SU-DHL-6 (cell line): ENCODE measurements around the gene RPL26.

ENCODE experiments used
- H2AFZ ChIP-seq: fragments of 200-600 bp; sonication (generic); 2 replicates; pipeline ENCODE4 v1.6.1; 2014; ENCODE audit warnings: low read depth, mild to moderate bottlenecking, moderate library complexity, mixed read lengths, antibody characterized with exemption, low read length; ENCODE audit not compliant: severe bottlenecking
- H3F3A ChIP-seq: fragments of 200-600 bp; shearing (Covaris generic); 2 replicates; pipeline ENCODE4 v1.6.0; 2016; ENCODE audit warnings: antibody characterized with exemption, mild to moderate bottlenecking; ENCODE audit not compliant: insufficient read depth
- H3K27ac ChIP-seq: fragments of 200-600 bp; sonication (generic); 2 replicates; pipeline ENCODE4 v1.5.1; 2016; ENCODE audit warnings: low read depth, mild to moderate bottlenecking, low read length, moderate library complexity, mixed read lengths
- H3K27me3 ChIP-seq: fragments of 200-600 bp; sonication (generic), shearing (Covaris generic); 2 replicates; pipeline ENCODE4 v1.6.0; 2014; ENCODE audit warnings: mild to moderate bottlenecking, low read length
- H3K36me3 ChIP-seq: fragments of 200-600 bp; sonication (generic); 2 replicates; pipeline ENCODE4 v1.6.1; 2014; ENCODE audit warnings: mild to moderate bottlenecking, low read length, mixed read lengths
- H3K4me2 ChIP-seq: fragments of 300-600, 200-600 bp; shearing (Covaris generic), sonication (generic); 2 replicates; pipeline ENCODE4 v1.6.0; 2014; ENCODE audit warnings: low read length, low read depth, mild to moderate bottlenecking; ENCODE audit not compliant: poor library complexity, severe bottlenecking
- H3K4me3 ChIP-seq: fragments of 200-600 bp; sonication (generic); 2 replicates; pipeline ENCODE4 v1.5.1; 2014; ENCODE audit warnings: antibody characterized with exemption, low read length, mild to moderate bottlenecking, mixed read lengths; ENCODE audit not compliant: insufficient read depth, poor library complexity, severe bottlenecking
- H3K79me2 ChIP-seq: fragments of 200-600 bp; sonication (generic); 2 replicates; pipeline ENCODE4 v1.6.1; 2014; ENCODE audit warnings: mild to moderate bottlenecking, low read length, moderate library complexity; ENCODE audit not compliant: insufficient read depth
- H3K9ac ChIP-seq: fragments of 200-600 bp; sonication (generic); 2 replicates; pipeline ENCODE4 v1.7.0; 2014; ENCODE audit warnings: mild to moderate bottlenecking, low read length
- H3K9me2 ChIP-seq: fragments of 200-600 bp; sonication (generic); replicated peaks from 2 replicates; pipeline ENCODE4 v1.6.1; 2014; ENCODE audit warnings: low read length; ENCODE audit not compliant: insufficient read depth
- H3K9me3 ChIP-seq: fragments of 200-600 bp; sonication (generic); 2 replicates; pipeline ENCODE4 v1.6.1; 2014; ENCODE audit warnings: low read length, mixed read lengths; ENCODE audit not compliant: insufficient read depth
- H4K20me1 ChIP-seq: fragments of 200-600 bp; sonication (generic); 2 replicates; pipeline ENCODE4 v1.6.1; 2014; ENCODE audit warnings: low read depth, mild to moderate bottlenecking, antibody characterized with exemption, low read length, moderate library complexity, mixed read lengths
- EZH2phosphoT487 ChIP-seq: fragments of 200-600 bp; sonication (generic), shearing (Covaris generic); conservative IDR thresholded peaks from 2 replicates; pipeline ENCODE4 v1.6.1; 2018; ENCODE audit warnings: mild to moderate bottlenecking, antibody characterized with exemption, low read length, moderate library complexity, mixed read lengths
- TF ChIP-seq, protein P1 (sequence below): fragments of 200-600 bp; sonication (generic); IDR thresholded peaks from one replicate; pipeline ENCODE4 v1.5.1; 2017; ENCODE audit warnings: antibody characterized with exemption, mild to moderate bottlenecking, low read length, moderate library complexity; ENCODE audit not compliant: insufficient read depth, poor library complexity, severe bottlenecking

The RPL26 gene

DNA sequence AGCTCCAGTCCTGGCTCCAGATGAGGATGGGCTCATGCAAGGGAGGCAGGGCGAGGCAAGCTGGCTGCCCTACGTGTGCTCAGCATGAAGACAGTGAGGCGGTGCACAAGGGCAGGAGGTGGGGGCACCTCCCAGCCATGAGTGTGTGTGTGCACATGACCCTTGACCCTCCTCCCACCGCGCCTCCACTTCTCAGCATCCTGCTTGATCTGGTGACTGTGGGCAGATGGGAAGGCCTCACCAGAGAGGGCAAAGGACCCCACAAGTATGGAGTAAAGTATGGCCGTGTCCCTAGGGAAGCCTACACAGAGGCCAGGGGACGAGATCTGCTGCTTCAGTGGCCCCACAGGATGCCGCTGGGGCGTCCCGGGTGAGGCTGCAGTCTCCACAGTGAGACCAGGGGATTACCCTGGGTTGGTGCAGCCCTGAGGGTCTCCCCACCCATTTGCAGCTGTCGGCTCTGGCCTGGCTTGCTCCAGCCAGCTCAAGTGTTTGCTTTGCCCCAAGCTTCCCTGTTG lies 22.6 kb upstream of the RPL26 start:
- Histone ChIP-seq H3F3A (no peaks in the 10 kb centered on the region), H3K9ac (no peak overlapping the region), H3K4me2 (no peak overlapping the region), H3K27me3 (no peaks in the 10 kb centered on the region), H4K20me1 (no peaks in the 10 kb centered on the region), H3K4me3 (no peak overlapping the region), H3K36me3 (no peaks in the 10 kb centered on the region), H2AFZ (no peak overlapping the region), H3K27ac (no peak overlapping the region), H3K9me2 (no peaks in the 10 kb centered on the region), H3K9me3 (no peaks in the 10 kb centered on the region), H3K79me2 (no peaks in the 10 kb centered on the region)
- TF ChIP-seq EZH2phosphoT487, result no peak
- TF ChIP-seq, protein P1, sequence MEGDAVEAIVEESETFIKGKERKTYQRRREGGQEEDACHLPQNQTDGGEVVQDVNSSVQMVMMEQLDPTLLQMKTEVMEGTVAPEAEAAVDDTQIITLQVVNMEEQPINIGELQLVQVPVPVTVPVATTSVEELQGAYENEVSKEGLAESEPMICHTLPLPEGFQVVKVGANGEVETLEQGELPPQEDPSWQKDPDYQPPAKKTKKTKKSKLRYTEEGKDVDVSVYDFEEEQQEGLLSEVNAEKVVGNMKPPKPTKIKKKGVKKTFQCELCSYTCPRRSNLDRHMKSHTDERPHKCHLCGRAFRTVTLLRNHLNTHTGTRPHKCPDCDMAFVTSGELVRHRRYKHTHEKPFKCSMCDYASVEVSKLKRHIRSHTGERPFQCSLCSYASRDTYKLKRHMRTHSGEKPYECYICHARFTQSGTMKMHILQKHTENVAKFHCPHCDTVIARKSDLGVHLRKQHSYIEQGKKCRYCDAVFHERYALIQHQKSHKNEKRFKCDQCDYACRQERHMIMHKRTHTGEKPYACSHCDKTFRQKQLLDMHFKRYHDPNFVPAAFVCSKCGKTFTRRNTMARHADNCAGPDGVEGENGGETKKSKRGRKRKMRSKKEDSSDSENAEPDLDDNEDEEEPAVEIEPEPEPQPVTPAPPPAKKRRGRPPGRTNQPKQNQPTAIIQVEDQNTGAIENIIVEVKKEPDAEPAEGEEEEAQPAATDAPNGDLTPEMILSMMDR, result no peak

DNA sequence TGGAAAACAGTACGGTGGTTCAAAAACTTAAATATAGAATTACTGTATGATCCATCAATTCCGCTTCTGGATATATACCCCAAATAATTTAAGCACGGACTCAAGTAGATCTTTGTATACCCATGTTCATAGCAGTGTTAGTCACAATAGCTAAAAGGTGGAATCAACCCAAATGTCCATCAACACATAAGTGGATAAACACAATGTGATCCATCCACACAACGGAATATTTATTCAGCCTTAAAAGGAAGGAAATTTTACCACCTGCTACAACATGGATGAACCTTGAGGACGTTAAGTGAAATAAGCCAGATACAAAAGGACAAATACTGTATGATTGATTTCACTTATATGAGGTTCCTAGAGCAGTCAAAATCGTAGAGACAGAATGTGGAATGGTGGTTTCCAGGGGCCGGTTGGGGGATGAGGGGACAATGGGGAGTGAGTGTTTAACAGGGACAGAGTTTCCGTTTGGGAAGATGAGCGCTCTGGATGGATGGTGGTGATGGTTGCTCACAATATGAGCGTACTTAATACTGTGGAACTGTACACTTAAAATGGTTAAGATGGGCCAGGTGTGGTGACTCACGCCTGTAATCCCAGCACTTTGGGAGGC lies 20.0 kb upstream of the RPL26 start:
- Histone ChIP-seq H3K9me2 (no peaks in the 10 kb centered on the region), H3F3A (no peaks in the 10 kb centered on the region), H3K36me3 (no peaks in the 10 kb centered on the region), H3K27ac (no peak overlapping the region), H3K4me3 (no peak overlapping the region), H3K27me3 (no peaks in the 10 kb centered on the region), H3K9ac (no peak overlapping the region), H3K4me2 (no peak overlapping the region), H3K9me3 (no peaks in the 10 kb centered on the region), H4K20me1 (no peaks in the 10 kb centered on the region), H2AFZ (no peak overlapping the region), H3K79me2 (no peaks in the 10 kb centered on the region)
- TF ChIP-seq, protein P1, result no peak
- no peak for TF ChIP-seq EZH2phosphoT487

DNA sequence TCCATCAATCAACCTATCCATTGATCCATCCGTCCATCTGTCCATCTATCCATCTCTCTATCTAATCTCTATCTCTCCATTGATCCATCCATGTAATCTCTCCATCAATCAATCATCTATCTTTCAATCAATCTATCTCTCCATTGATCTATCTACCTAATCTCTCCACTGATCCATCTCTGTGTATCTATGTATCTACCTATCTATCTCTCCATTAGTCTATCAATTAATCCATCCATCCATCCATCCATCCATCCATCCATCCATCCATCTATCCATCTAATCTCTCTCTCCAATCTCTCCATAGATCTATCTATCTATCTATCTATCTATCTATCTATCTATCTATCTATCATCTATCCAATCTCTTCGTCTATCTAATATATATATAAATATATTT lies 18.1 kb upstream of the RPL26 start:
- no peak overlapping the region for H3K9ac ChIP-seq
- H3K27ac ChIP-seq, result no peak overlapping the region
- H3K4me2 ChIP-seq, result no peak overlapping the region
- no peaks in the 10 kb centered on the region for H3K27me3 ChIP-seq
- H3K9me3 ChIP-seq, result no peaks in the 10 kb centered on the region
- no peaks in the 10 kb centered on the region for H4K20me1 ChIP-seq
- H3K9me2 ChIP-seq, result no peaks in the 10 kb centered on the region
- H2AFZ ChIP-seq, result no peak overlapping the region
- no peaks in the 10 kb centered on the region for H3K36me3 ChIP-seq
- no peak for TF ChIP-seq EZH2phosphoT487
- TF ChIP-seq, protein P1, result no peak
- no peaks in the 10 kb centered on the region for H3K79me2 ChIP-seq
- no peak overlapping the region for H3K4me3 ChIP-seq
- no peaks in the 10 kb centered on the region for H3F3A ChIP-seq
